Activated naive CD8-positive, alpha-beta T cell treated with anti-CD3 and anti-CD28 coated beads, Interleukin-2, amount 50 U/mL, for 24 hours (primary cell): ENCODE results near the gene PRR5.

Source experiments
- ATAC-seq: fragments of 150-1000 bp; cut with Tn5 transposase; one replicate; pipeline ENCODE4 v1.10.0; 2021
- DNase-seq: peaks from one replicate; pipeline ENCODE4 v3.0.0; 2021
- H3K27ac Mint-ChIP-seq: one replicate; pipeline ENCODE4 v1.8.0; 2021; ENCODE audit warnings: mild to moderate bottlenecking, mixed read lengths
- H3K27me3 Mint-ChIP-seq: one replicate; pipeline ENCODE4 v1.8.0; 2021; ENCODE audit warnings: mixed read lengths
- H3K36me3 Mint-ChIP-seq: one replicate; pipeline ENCODE4 v1.8.0; 2021; ENCODE audit warnings: low read depth, mixed read lengths
- H3K4me1 Mint-ChIP-seq: one replicate; pipeline ENCODE4 v1.8.0; 2021; ENCODE audit warnings: mixed read lengths
- H3K4me3 Mint-ChIP-seq: one replicate; pipeline ENCODE4 v1.8.0; 2021; ENCODE audit warnings: mild to moderate bottlenecking, moderate library complexity, mixed read lengths
- H3K9me3 Mint-ChIP-seq: one replicate; pipeline ENCODE4 v1.8.0; 2021; ENCODE audit warnings: mixed read lengths

Gene PRR5

DNA sequence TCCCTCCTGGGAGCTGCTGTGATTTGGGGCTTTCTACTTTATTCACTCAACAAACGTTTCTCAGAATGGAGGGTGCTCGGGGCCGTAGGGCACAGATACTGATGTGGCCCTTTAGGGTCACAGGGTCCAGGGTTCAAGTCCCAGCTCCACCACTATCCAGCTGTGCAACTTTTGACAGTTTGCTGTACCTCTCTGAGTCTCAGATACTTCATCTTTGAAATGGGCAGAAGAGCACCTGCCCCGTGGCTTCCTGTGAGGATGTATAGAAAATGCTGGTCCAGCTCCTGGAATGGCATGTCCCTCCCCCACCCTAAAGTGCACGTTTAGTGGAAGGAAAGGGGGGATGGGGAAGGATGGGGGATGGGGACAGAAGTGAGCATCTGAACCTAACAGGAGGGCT is 21.9 kb upstream of the PRR5 start:
- Mint-ChIP-seq H3K4me3 (no peak overlapping the region), H3K9me3 (no peaks in the 10 kb centered on the region), H3K36me3 (peaks cover 2% of the 10 kb centered on the region), H3K27me3 (no peaks in the 10 kb centered on the region), H3K27ac (no peak overlapping the region), H3K4me1 (peaks cover 55% of the 10 kb centered on the region)
- DNase-seq (no peak), ATAC-seq (no peak)

DNA sequence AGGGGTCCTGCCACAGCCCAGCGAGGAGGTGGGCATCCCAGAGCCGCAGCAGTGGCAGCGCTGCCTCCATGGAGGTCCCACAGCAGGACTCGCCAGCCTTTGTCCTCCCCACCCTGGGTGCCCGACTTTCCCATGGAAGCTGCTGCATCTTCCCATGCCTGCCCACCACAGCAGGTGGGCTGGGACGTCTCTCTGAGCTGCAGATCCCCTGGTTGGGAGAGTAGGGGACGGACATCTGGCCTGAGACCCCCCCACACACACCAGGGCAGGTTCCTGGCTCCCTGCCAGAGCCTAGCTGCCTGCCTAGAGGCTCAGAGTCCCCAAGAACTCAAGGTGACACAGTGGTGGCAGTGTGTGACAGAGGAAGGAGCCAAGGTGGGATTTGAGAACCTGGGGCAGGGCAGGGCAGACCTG is 21.5 kb upstream of the PRR5 start:
- DNase-seq: no peak
- Mint-ChIP-seq H3K27me3 (no peaks in the 10 kb centered on the region), H3K9me3 (no peaks in the 10 kb centered on the region), H3K4me3 (no peak overlapping the region), H3K36me3 (peaks cover 2% of the 10 kb centered on the region), H3K4me1 (peaks cover 56% of the 10 kb centered on the region), H3K27ac (no peak overlapping the region)
- ATAC-seq: no peak

DNA sequence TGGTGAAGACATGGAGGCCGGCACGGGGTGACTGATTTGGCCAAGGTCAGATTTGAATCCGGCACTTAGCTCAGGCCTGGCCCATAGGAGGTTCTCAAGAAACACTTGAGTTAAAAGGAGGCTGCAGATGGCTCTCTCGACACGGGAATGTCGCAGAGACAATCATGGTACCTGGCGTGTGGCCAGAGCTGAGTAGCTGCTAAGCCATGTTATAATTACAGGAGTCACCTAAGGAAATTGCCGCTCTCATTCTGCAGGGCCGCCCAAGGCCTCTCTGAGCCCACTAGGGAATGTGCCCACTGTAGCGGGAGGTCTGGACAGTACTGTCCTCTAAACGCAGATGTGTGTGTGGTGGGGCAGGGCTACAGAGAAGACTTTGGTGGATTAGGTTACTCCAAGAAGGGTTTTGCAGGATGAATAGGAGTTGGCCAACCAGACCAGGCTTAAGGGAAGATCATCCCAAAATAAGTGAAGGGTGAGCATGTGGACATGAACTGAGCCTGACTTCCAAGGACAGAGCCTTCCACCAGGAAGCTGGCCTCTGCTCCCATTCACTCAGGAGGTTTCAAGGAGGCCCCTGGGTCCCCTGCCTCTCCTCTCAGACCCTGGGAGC is 19.3 kb upstream of the PRR5 start:
- DNase-seq (no peak), ATAC-seq (no peak)
- H3K36me3 Mint-ChIP-seq: no peaks in the 10 kb centered on the region
- H3K27me3 Mint-ChIP-seq: no peaks in the 10 kb centered on the region
- no peak overlapping the region for H3K27ac Mint-ChIP-seq
- no peaks in the 10 kb centered on the region for H3K9me3 Mint-ChIP-seq
- H3K4me1 Mint-ChIP-seq: peaks cover 52% of the 10 kb centered on the region
- no peak overlapping the region for H3K4me3 Mint-ChIP-seq

DNA sequence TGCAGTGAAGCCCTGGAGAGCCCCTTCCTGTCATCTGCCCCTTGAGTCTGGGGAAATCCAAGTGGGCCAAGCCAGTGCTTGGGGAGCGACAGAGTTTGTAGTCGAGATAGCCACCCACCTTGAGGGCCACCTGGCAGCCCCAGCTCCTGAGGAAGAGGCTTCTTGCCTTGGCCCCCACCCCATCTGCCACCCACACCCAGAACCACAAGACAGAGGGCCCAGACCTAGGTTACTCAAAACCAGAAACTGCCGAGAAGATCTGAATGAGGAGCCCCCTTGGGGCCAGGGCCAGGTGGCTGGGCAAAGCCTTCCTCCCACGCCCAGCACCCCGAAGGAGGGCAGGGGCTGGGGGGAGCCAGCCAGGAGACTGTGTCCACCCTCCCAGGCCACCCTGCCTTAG is 18.8 kb upstream of the PRR5 start:
- H3K27me3 Mint-ChIP-seq: no peaks in the 10 kb centered on the region
- no peaks in the 10 kb centered on the region for H3K9me3 Mint-ChIP-seq
- peak; percentile 11 for ATAC-seq
- DNase-seq: peak; percentile 59
- H3K4me1 Mint-ChIP-seq: peaks cover 52% of the 10 kb centered on the region
- no peak overlapping the region for H3K4me3 Mint-ChIP-seq
- H3K36me3 Mint-ChIP-seq: no peaks in the 10 kb centered on the region
- no peak overlapping the region for H3K27ac Mint-ChIP-seq

DNA sequence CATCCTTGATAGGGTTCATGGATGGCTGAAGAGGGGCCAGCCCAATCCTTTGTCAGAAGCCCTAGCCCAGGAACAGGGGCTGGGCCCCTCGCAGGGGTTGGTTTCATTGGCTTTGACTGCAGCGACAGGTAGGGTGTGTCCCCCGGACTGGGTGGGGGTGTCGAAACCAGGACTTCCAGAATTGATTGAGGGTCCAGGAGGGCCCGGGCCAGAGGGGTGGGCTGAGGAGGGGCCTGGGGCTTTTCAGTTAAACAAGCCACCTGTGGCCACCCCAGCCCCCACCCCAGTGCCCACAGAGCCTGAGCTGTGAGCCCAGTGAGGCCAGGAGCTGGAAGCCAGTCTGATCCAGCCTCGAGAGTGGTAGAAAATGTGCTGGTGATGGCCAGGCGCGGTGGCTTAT is 18.1 kb upstream of the PRR5 start:
- H3K4me1 Mint-ChIP-seq: peaks cover 52% of the 10 kb centered on the region
- no peak overlapping the region for H3K27ac Mint-ChIP-seq
- ATAC-seq (no peak), DNase-seq (no peak)
- H3K9me3 Mint-ChIP-seq: no peaks in the 10 kb centered on the region
- no peaks in the 10 kb centered on the region for H3K36me3 Mint-ChIP-seq
- H3K27me3 Mint-ChIP-seq: no peaks in the 10 kb centered on the region
- no peak overlapping the region for H3K4me3 Mint-ChIP-seq

DNA sequence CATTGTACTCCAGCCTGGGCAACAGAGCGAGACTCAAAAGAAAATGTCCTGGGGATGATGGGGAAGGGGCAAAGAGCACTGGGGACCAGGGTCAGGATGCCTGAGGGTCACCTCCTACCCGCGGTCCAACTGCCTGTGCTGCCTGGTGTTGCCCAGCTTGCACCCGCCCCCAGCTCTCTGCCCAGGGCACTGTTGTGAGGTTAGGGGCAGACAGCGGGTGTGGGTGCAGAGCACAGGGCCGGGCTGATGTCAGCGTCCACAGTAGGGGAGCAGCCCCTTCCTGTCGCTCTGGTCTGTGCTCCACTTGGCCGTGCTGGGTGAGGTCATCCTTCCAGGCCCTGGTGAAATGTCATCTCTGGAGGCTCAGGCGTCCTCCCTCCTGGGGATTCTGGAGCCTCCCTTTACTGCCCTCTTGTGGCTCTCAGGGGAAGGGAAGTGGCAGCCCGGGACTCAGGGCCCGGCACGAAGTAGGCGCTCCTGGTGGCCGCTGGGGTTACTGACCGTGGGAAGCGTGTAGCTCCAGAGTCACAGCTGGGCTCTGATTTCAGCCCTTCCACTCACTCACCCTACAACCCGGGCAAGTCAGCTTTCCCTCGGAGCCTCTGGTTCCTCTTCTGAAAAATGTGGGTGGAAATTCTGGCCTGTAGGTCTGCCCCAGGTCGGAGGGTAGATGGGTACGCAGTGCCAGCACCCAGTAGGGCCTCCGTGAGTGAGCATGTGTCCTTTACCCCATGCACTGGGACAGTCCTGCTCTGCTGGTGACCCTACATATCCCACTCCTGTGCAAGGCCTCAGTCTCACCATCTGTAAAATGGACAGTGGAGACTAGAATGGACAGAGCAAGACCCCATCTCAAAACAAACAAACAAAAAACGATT is 17.3 kb upstream of the PRR5 start:
- Mint-ChIP-seq H3K4me3 (peak overlapping the region; percentile 57), H3K27ac (peak overlapping the region; percentile 88), H3K9me3 (no peaks in the 10 kb centered on the region), H3K27me3 (no peaks in the 10 kb centered on the region), H3K36me3 (no peaks in the 10 kb centered on the region), H3K4me1 (peaks cover 52% of the 10 kb centered on the region)
- ATAC-seq: peak; percentile 84
- peak; percentile 87 for DNase-seq

DNA sequence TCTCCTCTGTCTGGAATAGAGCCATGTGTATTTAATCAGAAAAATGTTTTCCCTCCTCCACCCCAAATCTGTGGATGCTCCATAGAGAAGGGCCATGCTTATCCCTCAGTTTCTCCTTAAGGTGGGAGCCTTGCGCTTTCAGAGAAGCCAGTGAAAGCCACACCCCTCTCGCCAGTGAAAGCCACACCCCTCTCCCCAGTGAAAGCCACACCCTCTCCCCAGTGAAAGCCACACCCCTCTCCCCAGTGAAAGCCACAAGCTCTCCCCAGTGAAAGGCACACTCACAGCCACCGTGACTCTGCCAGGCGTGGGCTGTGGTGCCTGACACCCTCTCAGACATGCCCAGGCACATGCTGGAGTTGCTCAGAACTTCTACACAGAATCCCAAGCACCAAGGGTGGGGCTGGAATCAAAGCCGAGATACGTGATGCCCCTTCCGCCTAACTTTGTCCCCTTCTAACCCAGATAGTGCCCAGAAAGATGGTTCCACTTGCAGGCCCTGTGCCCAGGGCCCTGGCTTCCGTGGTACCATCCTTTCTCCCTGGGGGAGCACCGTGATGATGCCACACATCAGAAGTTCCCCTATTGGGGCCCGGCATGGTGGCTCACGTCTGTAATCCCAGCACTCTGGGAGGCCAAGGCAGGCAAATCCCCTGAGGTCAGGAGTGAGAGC is 16.5 kb upstream of the PRR5 start:
- no peaks in the 10 kb centered on the region for H3K27me3 Mint-ChIP-seq
- ATAC-seq: peak; percentile 81
- peak overlapping the region; percentile 88 for H3K27ac Mint-ChIP-seq
- no peaks in the 10 kb centered on the region for H3K36me3 Mint-ChIP-seq
- H3K9me3 Mint-ChIP-seq: no peaks in the 10 kb centered on the region
- peak; percentile 83 for DNase-seq
- H3K4me1 Mint-ChIP-seq: peaks cover 52% of the 10 kb centered on the region
- peak overlapping the region; percentile 57 for H3K4me3 Mint-ChIP-seq

DNA sequence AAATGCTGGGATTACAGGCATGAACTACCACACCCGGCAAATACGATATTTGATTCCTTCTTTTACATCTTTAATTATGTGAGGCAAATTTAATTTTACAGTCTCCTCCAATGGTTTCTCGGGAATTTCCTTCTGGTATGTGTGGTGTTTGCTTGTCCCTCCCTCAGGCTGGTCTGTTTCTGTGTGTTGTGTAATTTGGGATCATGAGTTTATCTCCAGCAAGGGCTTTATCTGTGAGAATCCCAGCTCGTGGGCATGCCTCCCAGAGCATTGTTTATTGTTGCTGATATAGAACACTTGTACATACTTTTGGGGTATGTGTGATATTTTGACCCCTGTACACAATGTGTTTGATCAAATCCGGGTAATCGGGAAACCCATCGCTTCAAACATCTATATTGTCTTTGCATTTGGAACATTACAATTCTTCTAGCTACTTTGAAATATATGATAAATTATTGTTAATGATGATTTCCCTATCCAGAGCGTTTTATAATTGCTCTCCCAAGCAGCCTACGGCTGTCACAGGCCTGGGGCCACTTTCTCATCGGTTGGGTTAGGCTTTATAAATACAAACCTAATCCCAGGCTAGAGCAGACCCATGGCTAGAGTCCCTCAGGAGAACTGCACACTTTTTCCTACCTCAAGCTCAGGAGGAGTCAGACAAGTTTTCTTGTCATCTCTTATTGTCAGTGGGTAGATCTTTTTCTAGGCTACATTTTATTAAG is 15.0 kb upstream of the PRR5 start:
- no peak for DNase-seq
- no peak for ATAC-seq
- H3K4me3 Mint-ChIP-seq: no peak overlapping the region

DNA sequence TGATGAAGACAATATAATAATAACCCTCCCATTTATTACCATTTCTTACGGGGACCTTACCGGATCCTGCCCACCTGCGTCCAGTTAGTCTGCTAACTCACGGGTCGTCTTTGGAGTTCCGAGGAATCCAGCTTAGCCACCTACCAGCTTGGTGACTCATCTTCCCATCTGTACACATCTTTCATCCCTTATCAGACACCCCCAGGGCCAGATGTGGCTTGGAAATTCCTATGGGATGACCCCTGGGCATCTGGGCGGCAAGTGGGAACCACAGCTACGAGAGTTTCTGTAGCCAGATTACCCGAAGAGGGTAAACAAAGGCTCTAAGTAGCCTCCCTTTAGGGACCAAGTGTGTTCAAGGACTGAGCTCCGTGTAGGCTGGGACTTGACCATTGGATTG is 12.8 kb upstream of the PRR5 start:
- no peaks in the 10 kb centered on the region for H3K27me3 Mint-ChIP-seq
- ATAC-seq (no peak), DNase-seq (no peak)
- H3K4me1 Mint-ChIP-seq: peaks cover 25% of the 10 kb centered on the region
- H3K36me3 Mint-ChIP-seq: no peaks in the 10 kb centered on the region
- no peak overlapping the region for H3K4me3 Mint-ChIP-seq
- no peak overlapping the region for H3K27ac Mint-ChIP-seq
- H3K9me3 Mint-ChIP-seq: no peaks in the 10 kb centered on the region

More for the DNA sequence above, 15.0 kb upstream of the PRR5 start:
- H3K27me3 Mint-ChIP-seq: no peaks in the 10 kb centered on the region
- H3K27ac Mint-ChIP-seq: no peak overlapping the region
- peaks cover 43% of the 10 kb centered on the region for H3K4me1 Mint-ChIP-seq
- H3K9me3 Mint-ChIP-seq: no peaks in the 10 kb centered on the region
- H3K36me3 Mint-ChIP-seq: no peaks in the 10 kb centered on the region

DNA sequence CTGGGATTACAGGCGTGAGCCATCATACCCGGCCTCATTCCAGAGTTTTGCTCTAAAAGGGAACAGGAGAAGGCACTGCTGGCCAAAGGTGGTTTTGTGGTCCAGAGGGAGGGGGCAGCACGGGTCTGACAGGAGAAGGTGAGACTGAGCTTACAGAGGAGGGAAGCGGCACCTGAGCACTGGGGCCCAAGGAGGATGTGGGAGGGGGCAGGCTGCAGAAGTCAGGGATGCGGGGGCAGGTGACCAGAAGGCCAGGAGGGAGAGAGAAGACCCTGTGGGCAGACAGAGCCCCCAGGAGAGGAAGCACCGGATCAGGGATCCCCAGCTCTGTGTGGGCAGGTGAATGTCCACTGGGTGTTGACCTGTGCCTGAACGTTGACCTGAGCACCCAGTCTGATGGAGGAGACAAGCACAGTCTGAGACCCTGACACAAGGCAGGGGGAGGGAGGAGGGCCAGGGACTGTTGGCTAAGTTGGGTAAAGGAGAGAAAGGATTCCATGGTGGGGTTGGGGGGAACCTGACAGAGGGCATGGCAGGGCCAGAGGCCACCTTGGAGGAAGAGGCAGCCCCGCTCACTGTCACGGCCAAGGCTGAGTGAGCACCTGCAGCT is 12.0 kb upstream of the PRR5 start:
- no peaks in the 10 kb centered on the region for H3K27me3 Mint-ChIP-seq

DNA sequence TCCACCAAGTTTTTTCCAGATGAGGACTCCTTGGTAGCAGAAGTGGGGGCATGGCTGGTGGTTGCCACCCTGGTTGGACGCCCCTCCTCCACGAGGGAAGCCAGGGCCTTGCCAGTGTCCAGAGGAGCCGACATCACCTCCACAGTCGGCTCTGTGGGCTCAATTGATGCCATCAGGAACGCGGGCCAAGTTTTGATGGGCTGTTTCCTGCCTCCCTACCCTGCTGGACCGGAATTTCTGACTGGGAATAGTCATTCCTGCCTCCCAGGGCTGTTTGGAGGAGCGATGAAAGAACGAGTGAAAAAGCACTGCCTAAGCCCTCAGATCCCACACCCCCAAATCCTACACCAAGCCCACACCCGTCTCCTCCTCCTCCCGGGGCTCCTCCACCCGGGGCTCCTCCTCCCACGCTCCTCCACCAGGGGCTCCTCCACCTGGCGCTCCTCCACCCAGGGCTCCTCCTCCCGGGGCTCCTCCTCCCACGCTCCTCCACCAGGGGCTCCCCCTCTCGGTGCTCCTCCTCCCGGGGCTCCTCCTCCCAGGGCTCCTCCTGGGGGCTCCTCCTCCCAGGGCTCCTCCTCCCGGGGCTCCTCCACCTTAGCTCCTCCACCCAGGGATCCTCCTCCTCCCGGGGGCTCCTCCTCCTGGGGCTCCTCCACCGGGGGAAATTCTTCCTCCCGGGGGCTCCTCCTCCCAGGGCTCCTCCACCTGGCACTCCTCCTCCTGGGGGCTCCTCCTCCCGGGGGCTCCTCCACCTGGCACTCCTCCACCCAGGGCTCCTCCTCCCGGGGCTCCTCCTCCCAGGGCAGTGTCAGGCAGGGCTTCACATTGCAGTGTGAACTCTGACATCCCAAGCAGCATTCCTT is 10.0 kb upstream of the PRR5 start:
- peaks cover 2% of the 10 kb centered on the region for H3K4me1 Mint-ChIP-seq
- no peak for DNase-seq
- no peaks in the 10 kb centered on the region for H3K36me3 Mint-ChIP-seq
- ATAC-seq: no peak
- no peak overlapping the region for H3K27ac Mint-ChIP-seq
- no peak overlapping the region for H3K4me3 Mint-ChIP-seq
- H3K27me3 Mint-ChIP-seq: no peaks in the 10 kb centered on the region
- H3K9me3 Mint-ChIP-seq: no peaks in the 10 kb centered on the region

More for the DNA sequence above, 12.0 kb upstream of the PRR5 start:
- H3K4me1 Mint-ChIP-seq: peaks cover 17% of the 10 kb centered on the region
- no peaks in the 10 kb centered on the region for H3K36me3 Mint-ChIP-seq
- no peak overlapping the region for H3K4me3 Mint-ChIP-seq
- no peaks in the 10 kb centered on the region for H3K9me3 Mint-ChIP-seq
- ATAC-seq (no peak), DNase-seq (no peak)
- no peak overlapping the region for H3K27ac Mint-ChIP-seq

DNA sequence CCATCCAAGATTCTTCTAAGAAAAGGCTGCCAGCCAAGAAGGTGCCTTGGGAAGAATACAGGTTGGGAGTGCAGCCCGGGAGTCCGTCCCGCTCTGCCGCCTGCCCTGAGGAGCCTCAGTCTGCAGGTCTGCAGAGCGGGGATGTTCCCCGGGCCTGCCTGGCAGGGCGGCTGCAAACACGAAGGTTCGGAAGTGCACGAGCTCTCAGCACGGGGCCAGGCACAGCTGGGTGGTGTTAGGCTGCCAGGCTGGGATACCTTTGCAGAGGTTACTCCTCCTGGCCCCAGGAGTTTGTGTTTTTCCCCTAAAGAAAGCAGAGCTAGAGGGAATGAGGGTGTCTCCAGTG is 9.4 kb upstream of the PRR5 start:
- no peak for ATAC-seq
- no peak overlapping the region for H3K27ac Mint-ChIP-seq

DNA sequence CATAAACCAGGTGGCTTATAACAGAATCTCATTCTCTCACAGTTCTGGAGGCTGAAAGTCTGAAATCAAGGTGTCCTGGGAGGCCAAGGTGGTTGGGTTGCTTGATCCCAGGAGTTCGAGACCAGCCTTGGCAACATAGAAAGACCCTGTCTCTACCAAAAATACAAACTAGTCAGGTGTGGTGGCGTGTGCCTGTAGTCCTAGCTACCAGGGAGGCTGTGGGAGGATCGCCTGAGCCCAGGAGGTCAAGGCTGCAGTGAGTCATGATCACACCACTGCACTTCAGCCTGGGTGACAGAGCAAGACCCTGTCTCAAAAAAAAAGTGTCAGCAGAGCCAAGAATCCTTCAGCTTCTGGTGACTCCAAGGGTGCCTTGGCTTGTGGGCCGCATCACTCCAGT is 8.9 kb upstream of the PRR5 start:
- DNase-seq (no peak), ATAC-seq (no peak)
- H3K4me1 Mint-ChIP-seq: peaks cover 2% of the 10 kb centered on the region
- no peaks in the 10 kb centered on the region for H3K36me3 Mint-ChIP-seq
- H3K9me3 Mint-ChIP-seq: no peaks in the 10 kb centered on the region
- no peaks in the 10 kb centered on the region for H3K27me3 Mint-ChIP-seq
- H3K4me3 Mint-ChIP-seq: no peak overlapping the region
- H3K27ac Mint-ChIP-seq: no peak overlapping the region

More for the DNA sequence above, 9.4 kb upstream of the PRR5 start:
- DNase-seq: no peak
- Mint-ChIP-seq H3K27me3 (no peaks in the 10 kb centered on the region), H3K9me3 (no peaks in the 10 kb centered on the region), H3K36me3 (no peaks in the 10 kb centered on the region), H3K4me3 (no peak overlapping the region), H3K4me1 (peaks cover 1% of the 10 kb centered on the region)
